ENCODE data around the gene ARHGAP15. TPM values are rescaled to one million over a fixed set of nuclear protein-coding genes. Genes with fewer than 3 reads are reported as not detected.
A peak's percentile ranks its signal among the peaks of the same experiment; 100 is the strongest.

ARHGAP15 gene
- polyA plus RNA-seq, 6 donors from 2014 or later: 183 to 264 (median 210) TPM

DNA sequence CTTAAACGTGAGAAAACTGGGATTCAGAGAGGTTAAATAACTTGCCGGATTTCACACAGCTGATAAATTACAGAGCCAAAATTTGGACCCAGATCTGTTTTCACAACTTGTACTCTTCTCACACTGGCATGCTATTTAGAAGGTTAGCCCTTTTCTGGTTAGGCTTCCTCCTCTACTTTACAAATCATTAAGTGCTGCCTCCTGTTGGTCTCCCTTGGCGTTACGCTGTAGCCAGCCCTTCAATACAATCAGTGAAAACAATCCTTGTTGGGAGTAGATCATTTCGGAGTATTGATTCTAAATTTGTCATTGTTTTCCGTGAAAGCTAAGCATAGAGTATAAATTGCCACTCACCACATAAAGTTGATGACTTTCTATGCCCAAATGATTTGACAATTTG lies 153.5 kb downstream of the ARHGAP15 start:
- no peaks in the 10 kb centered on the region for H3K9me3 Mint-ChIP-seq
- peaks cover 11 to 26% (median 13%) of the 10 kb centered on the region in 3 donors for H3K4me1 Mint-ChIP-seq
- no peak overlapping the region for H3K4me3 Mint-ChIP-seq
- H3K27ac Mint-ChIP-seq: peak overlapping the region in 4 of 6 donors; percentile 7 to 56 (median 36)
- no peaks in the 10 kb centered on the region for H3K36me3 Mint-ChIP-seq
- H3K27me3 Mint-ChIP-seq: no peaks in the 10 kb centered on the region
- ATAC-seq (ENCODE audit: low read depth in 2 of 2): peak in 1 of 2 donors; percentile 30
- DNase-seq: no peak

DNA sequence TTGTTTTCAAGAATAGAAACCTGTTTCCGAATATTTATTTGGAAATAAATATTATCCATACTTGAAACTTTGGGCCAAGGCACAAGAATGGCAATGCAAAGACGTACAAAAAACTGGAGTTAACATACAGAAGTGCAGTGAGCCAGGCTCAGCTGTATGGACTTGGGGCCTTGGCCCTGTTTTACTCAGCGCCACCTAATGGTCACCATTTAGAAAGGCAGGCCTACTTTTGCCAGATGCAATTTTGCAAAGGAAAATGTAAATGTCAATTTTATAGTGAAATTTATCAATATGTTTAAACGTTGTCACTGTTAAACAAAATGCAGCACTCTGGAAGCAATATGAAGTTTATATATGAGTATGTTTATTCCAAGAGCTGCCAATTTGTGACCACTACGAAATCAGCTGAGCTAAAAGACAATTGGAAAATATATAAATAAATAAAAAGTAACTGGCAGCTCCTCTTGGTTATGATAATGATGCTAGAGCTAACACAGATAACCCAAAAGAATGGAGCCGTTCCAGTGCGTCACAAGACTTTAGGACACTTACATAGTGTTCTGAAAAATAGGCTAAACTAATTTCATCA lies 155.0 kb downstream of the ARHGAP15 start:
- no peak overlapping the region for H3K4me3 Mint-ChIP-seq
- peak overlapping the region in 1 of 6 donors; percentile 60 for H3K27ac Mint-ChIP-seq

DNA sequence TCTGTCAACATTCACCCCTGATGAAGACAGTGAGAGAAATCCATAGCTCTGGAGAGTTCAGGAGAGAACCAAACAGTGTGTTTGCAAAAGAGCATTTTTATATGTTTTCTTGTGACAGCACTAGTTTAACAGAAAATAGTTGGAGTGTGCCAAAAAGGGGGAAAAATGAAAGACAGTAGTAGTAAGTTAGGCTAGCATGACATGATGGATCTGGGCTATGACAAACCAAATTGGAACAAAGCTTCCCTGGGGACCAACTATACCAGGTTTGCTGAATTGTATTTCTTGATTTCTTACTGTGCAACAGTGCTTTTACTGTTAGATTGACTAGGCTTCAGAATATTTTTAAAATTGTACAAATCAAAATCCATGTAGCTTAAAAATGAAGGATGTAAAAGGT lies 159.8 kb downstream of the ARHGAP15 start:
- Mint-ChIP-seq H3K27ac (peak overlapping the region in 4 of 6 donors; percentile 12 to 48 (median 34)), H3K36me3 (no peaks in the 10 kb centered on the region), H3K27me3 (no peaks in the 10 kb centered on the region), H3K9me3 (no peaks in the 10 kb centered on the region), H3K4me1 (peaks cover 9 to 27% (median 15%) of the 10 kb centered on the region in 3 donors), H3K4me3 (no peak overlapping the region)
- ATAC-seq (ENCODE audit: low read depth in 2 of 2): no peak
- DNase-seq: no peak

More for the DNA sequence above, 155.0 kb downstream of the ARHGAP15 start:
- no peaks in the 10 kb centered on the region for H3K27me3 Mint-ChIP-seq
- H3K9me3 Mint-ChIP-seq: no peaks in the 10 kb centered on the region
- ATAC-seq (ENCODE audit: low read depth in 2 of 2) (peak; percentile 65 to 70), DNase-seq (peak; percentile 30)
- no peaks in the 10 kb centered on the region for H3K36me3 Mint-ChIP-seq
- peaks cover 17 to 28% (median 18%) of the 10 kb centered on the region in 3 donors for H3K4me1 Mint-ChIP-seq

DNA sequence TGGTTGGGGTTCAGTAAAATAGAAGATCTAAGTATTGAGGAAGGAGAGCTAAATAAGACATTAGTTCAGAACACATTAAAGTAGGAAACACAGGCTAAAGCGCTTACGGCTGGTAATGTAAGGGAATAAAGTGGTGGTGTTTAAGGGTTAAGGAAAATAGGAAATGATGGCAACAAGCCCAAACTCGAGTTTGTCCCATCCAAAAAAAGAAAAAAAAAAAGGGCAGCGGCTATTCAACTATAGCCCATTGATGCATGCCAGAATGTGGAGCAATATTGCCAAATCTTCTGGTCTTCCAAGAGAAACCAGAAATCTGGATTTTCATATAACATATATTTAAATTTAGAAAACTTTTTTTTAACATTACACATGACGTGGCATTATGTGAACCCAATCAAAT lies 161.0 kb downstream of the ARHGAP15 start:
- Mint-ChIP-seq H3K4me3 (no peak overlapping the region), H3K27me3 (no peaks in the 10 kb centered on the region), H3K4me1 (peaks cover 9 to 31% (median 15%) of the 10 kb centered on the region in 3 donors), H3K36me3 (peaks cover 0 to under 1% of the 10 kb centered on the region in 2 donors), H3K9me3 (no peaks in the 10 kb centered on the region), H3K27ac (peak overlapping the region in 1 of 6 donors; percentile 25)
- DNase-seq: no peak
- ATAC-seq (ENCODE audit: low read depth in 2 of 2): no peak

DNA sequence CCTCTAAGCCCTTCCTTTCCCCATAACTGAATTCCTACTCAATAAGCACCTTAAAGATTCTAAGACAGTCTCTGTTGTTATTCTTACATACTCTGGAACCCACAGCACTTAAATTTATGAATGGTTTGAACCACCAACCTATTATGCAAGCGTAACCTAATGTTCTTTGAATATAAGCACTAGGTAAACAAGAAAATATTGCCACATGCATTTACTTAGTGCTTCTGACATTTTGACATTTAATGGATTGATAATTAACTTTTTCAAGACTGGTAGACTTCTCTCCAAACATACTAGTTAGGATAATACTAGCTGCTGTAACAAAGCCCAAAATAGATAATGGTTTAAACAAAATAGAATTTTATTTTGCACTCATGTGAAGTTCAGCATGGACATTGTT lies 164.8 kb downstream of the ARHGAP15 start:
- peaks cover 0 to 5% of the 10 kb centered on the region in 2 donors for H3K36me3 Mint-ChIP-seq
- H3K27ac Mint-ChIP-seq: peak overlapping the region in 3 of 6 donors; percentile 36 to 88 (median 64)
- ATAC-seq (ENCODE audit: low read depth in 2 of 2) (no peak), DNase-seq (no peak)
- H3K9me3 Mint-ChIP-seq: no peaks in the 10 kb centered on the region
- no peaks in the 10 kb centered on the region for H3K27me3 Mint-ChIP-seq
- peaks cover 12 to 33% (median 15%) of the 10 kb centered on the region in 3 donors for H3K4me1 Mint-ChIP-seq
- no peak overlapping the region for H3K4me3 Mint-ChIP-seq

DNA sequence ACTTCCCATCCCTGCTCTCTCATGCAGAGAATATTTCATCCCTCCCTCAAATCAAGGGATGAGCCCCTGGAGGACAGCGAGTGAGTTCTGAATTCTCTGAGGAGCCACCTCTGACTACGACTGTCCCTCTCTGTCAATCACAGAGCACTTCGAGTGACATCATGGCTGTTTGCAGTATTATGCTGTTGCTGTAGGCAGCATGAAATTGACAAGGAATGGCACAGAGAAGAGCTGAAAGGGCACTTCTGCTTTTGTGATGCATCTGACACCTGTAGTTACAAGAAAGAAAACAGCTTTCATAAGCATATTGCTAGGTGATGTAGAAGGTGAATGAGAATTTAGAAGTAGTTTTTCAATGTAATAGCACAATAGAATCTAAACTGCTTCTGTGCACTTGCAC lies 166.9 kb downstream of the ARHGAP15 start:
- Mint-ChIP-seq H3K27ac (peak overlapping the region; percentile 54 to 98 (median 88)), H3K36me3 (peaks cover 0 to 14% of the 10 kb centered on the region in 2 donors), H3K27me3 (no peaks in the 10 kb centered on the region), H3K9me3 (no peaks in the 10 kb centered on the region), H3K4me1 (peaks cover 6 to 27% (median 7%) of the 10 kb centered on the region in 3 donors), H3K4me3 (no peak overlapping the region)
- ATAC-seq (ENCODE audit: low read depth in 2 of 2): peak; percentile 97 to 98
- peak; percentile 19 for DNase-seq

DNA sequence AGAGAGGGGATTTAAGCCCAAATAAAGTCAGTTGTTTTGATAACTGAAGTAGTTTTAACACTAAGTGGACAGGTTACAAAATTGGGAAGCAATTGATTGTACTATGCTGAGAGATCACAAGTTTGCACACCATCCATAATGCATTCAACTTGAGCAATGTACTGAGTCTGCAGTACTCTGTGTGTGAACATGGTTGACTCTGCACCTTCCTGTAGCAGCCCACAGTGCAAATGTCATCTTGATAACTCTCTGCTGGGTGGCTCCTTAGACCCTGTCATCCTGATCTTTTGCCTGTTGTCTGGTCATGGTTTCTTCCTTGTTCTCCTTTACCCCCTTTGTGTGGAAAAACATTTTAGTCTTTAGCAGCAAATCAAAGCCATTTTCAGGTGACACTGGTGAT lies 168.0 kb downstream of the ARHGAP15 start:
- Mint-ChIP-seq H3K36me3 (peaks cover 0 to 17% of the 10 kb centered on the region in 2 donors), H3K4me1 (peaks cover 6 to 27% (median 7%) of the 10 kb centered on the region in 3 donors), H3K9me3 (no peaks in the 10 kb centered on the region), H3K4me3 (no peak overlapping the region), H3K27me3 (no peaks in the 10 kb centered on the region), H3K27ac (peak overlapping the region in 3 of 6 donors; percentile 68 to 88 (median 81))
- DNase-seq (no peak), ATAC-seq (ENCODE audit: low read depth in 2 of 2) (no peak)

DNA sequence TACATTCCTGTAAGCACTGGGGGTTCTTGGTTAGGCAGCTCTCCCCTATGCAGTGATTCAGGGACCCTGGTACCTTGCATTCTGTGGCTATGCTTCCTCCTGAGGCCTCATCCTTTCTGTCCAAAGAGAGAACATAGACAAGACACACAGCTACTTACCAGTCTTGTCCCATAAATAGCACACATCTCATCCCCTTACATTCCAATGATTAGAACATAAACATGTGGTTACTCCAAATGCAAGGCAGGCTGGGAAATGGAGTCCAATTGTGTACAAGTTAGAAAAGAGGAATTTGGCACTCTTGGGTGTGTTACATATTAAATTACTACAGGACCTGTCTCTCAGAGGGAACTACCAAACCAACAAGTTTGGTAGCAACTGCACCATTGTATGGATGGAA lies 171.3 kb downstream of the ARHGAP15 start:
- no peaks in the 10 kb centered on the region for H3K27me3 Mint-ChIP-seq
- H3K9me3 Mint-ChIP-seq: peaks cover 0 to 5% (median 0%) of the 10 kb centered on the region in 7 donors
- H3K4me1 Mint-ChIP-seq: peaks cover 3 to 12% (median 11%) of the 10 kb centered on the region in 3 donors
- no peak for ATAC-seq (ENCODE audit: low read depth in 2 of 2)
- no peak overlapping the region for H3K4me3 Mint-ChIP-seq
- peak overlapping the region in 1 of 6 donors; percentile 41 for H3K27ac Mint-ChIP-seq
- H3K36me3 Mint-ChIP-seq: peaks cover 0 to 16% of the 10 kb centered on the region in 2 donors
- no peak for DNase-seq

DNA sequence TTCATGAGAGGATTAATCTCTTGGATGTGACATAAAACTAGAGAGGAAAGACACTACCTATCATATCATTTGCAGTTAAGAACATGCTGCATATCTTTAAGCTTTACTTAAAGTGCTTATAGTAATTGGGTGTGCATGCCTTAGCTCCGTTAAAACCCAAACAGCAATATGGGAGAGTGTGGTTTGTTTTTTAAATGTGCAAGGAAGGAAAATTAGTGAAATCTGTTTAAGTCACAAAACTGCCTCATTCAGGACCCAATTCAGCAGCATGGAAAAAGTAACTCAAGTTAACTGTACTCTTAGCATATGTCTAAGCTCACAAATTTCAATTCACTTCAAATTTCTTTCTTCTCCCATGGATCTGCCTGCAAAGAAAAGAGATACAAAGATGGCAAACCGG lies 182.2 kb downstream of the ARHGAP15 start:
- H3K27ac Mint-ChIP-seq: peak overlapping the region in 4 of 6 donors; percentile 26 to 76 (median 47)
- peaks cover 6 to 12% (median 10%) of the 10 kb centered on the region in 3 donors for H3K4me1 Mint-ChIP-seq
- no peaks in the 10 kb centered on the region for H3K9me3 Mint-ChIP-seq
- H3K4me3 Mint-ChIP-seq: no peak overlapping the region
- no peak for ATAC-seq (ENCODE audit: low read depth in 2 of 2)
- no peaks in the 10 kb centered on the region for H3K27me3 Mint-ChIP-seq
- no peak for DNase-seq
- no peaks in the 10 kb centered on the region for H3K36me3 Mint-ChIP-seq

DNA sequence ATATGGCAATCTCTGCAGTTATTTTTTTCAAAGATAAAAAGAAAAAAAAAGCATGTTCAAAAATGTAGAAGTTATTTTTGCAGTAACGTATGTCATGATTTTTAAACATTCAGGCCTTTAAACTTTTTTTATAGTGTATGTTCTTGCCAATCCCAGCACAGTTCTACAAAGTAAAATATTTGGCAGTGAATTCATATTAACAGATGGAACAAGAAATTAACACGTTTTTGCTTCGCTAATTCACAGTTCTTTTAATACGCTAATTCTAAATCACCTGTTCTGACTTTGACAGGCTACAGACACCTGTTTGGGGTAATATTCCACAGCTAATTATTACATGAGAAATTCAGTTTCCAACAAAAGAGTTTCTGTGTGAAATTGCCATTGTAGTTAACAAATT lies 183.2 kb downstream of the ARHGAP15 start:
- Mint-ChIP-seq H3K4me3 (no peak overlapping the region), H3K9me3 (no peaks in the 10 kb centered on the region), H3K27me3 (no peaks in the 10 kb centered on the region), H3K36me3 (peaks cover 0 to 6% of the 10 kb centered on the region in 2 donors), H3K27ac (no peak overlapping the region), H3K4me1 (peaks cover 7 to 12% (median 11%) of the 10 kb centered on the region in 3 donors)
- DNase-seq (no peak), ATAC-seq (ENCODE audit: low read depth in 2 of 2) (no peak)

DNA sequence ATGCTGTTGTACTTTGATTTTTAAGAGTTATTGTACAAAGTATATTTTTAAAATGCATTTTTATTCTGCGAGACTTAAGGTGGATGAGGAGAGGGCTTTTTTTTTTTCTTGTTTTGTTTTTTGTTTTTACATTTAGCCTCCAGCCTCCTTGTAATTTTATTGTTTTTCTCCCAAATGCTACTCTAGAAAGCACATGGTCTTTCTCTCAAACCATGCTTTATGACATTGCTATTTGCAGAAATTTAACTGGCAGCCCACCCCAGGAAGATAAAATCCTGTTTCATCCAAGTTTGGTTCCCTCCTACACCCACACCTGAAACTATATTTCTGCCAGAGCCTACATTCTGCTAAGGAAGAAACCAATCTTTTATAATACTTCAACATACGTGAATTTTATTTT lies 184.6 kb downstream of the ARHGAP15 start:
- Mint-ChIP-seq H3K4me1 (peaks cover 7 to 12% (median 11%) of the 10 kb centered on the region in 3 donors), H3K4me3 (no peak overlapping the region), H3K9me3 (no peaks in the 10 kb centered on the region), H3K27ac (peak overlapping the region in 3 of 6 donors; percentile 15 to 76 (median 70)), H3K27me3 (no peaks in the 10 kb centered on the region), H3K36me3 (peaks cover 0 to 18% of the 10 kb centered on the region in 2 donors)
- no peak for ATAC-seq (ENCODE audit: low read depth in 2 of 2)
- no peak for DNase-seq

DNA sequence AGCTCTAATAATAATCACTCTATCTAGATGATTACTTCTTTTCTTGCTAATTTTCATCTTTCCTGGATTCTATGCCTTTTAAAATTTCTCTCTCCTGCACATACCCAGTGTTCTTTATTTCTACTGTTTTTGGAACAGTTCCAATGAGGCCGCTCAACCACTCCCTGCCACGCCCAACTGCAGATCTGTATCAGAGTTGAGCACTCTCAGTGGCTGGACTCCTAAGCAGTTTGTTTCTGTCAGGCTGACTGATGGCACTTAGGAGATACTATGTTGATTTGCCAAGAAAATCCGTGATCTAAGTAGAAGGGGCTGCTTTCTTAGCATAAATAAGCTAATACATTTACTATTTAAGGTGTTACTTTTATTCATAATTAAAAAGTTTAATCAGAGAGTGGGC lies 192.8 kb downstream of the ARHGAP15 start:
- ATAC-seq (ENCODE audit: low read depth in 2 of 2): no peak
- Mint-ChIP-seq H3K27me3 (no peaks in the 10 kb centered on the region), H3K4me1 (peaks cover 10 to 25% (median 17%) of the 10 kb centered on the region in 3 donors), H3K9me3 (no peaks in the 10 kb centered on the region), H3K36me3 (peaks cover 16 to 21% of the 10 kb centered on the region in 2 donors), H3K27ac (peak overlapping the region in 3 of 6 donors; percentile 11 to 49 (median 44)), H3K4me3 (no peak overlapping the region)
- no peak for DNase-seq

DNA sequence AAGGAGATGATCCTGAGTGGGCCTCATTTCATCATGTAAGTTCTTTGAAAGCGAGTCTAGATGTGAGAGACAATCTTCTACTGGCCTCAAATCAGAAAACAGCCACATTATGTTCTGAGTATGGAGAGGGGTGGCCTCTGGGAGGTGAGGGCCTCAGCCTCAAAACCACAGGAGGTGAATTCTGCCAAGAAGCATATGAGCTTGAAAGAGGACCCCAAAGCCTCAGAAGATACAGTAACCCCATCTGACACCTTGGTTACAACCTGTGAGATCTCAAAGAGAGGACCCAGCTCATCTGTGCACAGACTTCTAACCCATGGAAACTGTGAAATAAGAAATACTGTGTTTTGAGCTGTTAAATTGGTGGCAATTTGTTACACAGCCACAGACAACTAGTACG lies 200.1 kb downstream of the ARHGAP15 start:
- no peak for DNase-seq
- Mint-ChIP-seq H3K4me3 (no peak overlapping the region), H3K4me1 (peaks cover 10 to 30% (median 13%) of the 10 kb centered on the region in 3 donors), H3K27me3 (no peaks in the 10 kb centered on the region), H3K36me3 (peaks cover 7 to 10% of the 10 kb centered on the region in 2 donors), H3K9me3 (no peaks in the 10 kb centered on the region), H3K27ac (no peak overlapping the region)
- ATAC-seq (ENCODE audit: low read depth in 2 of 2): no peak

DNA sequence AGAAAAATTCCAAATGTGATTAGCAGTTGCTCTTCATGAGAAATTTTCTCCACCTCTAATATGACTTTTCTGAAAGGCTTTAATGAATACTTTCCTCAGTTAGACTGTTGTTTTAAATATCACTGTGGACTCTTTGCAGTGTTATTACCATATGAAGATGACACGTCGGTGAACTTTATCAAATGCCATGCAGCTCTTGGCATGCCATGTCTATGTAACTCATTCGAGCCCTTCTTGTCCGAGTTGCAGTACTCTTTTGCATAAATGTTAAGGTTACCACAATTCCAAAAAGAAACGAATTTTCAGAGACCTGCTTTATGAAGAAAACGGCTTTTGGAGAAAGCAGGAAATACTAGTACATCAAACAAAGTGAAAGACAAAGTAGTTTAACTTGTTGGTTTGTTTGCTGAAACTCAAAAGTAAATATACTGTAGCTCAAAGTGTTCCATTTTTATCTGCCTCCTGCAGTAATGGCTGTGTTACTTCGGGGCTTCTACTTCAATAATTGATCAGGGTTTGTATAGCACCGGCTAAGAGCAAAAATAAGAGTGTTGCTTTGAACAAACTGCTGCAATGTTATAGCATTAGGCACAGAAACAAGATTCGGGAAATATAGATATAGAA lies 204.1 kb downstream of the ARHGAP15 start:
- H3K27ac Mint-ChIP-seq: peak overlapping the region in 1 of 6 donors; percentile 20
- H3K27me3 Mint-ChIP-seq: no peaks in the 10 kb centered on the region
- H3K4me3 Mint-ChIP-seq: no peak overlapping the region
- DNase-seq (no peak), ATAC-seq (ENCODE audit: low read depth in 2 of 2) (no peak)
- peaks cover 8 to 16% (median 15%) of the 10 kb centered on the region in 3 donors for H3K4me1 Mint-ChIP-seq
- peaks cover 0 to 10% of the 10 kb centered on the region in 2 donors for H3K36me3 Mint-ChIP-seq
- H3K9me3 Mint-ChIP-seq: no peaks in the 10 kb centered on the region
